GM12878 (cell line): ENCODE measurements around the gene FAM83D. TPM values are rescaled to one million over a fixed set of nuclear protein-coding genes. Genes with fewer than 3 reads are reported as not detected.
A peak's percentile ranks its signal among the peaks of the same experiment; 100 is the strongest.

Experiments used
- CREM ChIP-seq: IDR thresholded peaks from 2 replicates; pipeline ENCODE4 v1.6.1; 2014; ENCODE audit warnings: antibody characterized with exemption, low read depth
- EGR1 ChIP-seq, 2 experiments: IDR thresholded peaks; 1 replicate in 1 of 2; 2 replicates in 1 of 2; pipeline ENCODE4 v1.6.1; 2011 to 2012; ENCODE audit warnings: low read depth in 2 of 2, low read length in 2 of 2, borderline replicate concordance in 1 of 2, mild to moderate bottlenecking in 1 of 2, moderate library complexity in 1 of 2
- HDGF ChIP-seq: fragments of 450-650 bp; IDR thresholded peaks from 2 replicates; pipeline ENCODE4 v1.6.1; 2016; ENCODE audit warnings: antibody characterized with exemption
- IKZF1 ChIP-seq: fragments of 450-650 bp; conservative IDR thresholded peaks from 2 replicates; pipeline ENCODE4 v1.6.1; 2017; ENCODE audit warnings: antibody characterized with exemption, mild to moderate bottlenecking
- IKZF2 ChIP-seq, 2 experiments: fragments of 450-650 bp; IDR thresholded peaks; 2 replicates each; pipeline ENCODE4 v1.6.1; 2017; ENCODE audit warnings: mild to moderate bottlenecking in 2 of 2, moderate library complexity in 2 of 2
- LARP7 ChIP-seq: fragments of 450-650 bp; IDR thresholded peaks from 2 replicates; pipeline ENCODE4 v1.6.1; 2017; ENCODE audit warnings: mild to moderate bottlenecking
- MEF2B ChIP-seq: fragments of 450-650 bp; IDR thresholded peaks from 2 replicates; pipeline ENCODE4 v1.6.1; 2018; ENCODE audit warnings: mild to moderate bottlenecking, moderate library complexity; ENCODE audit not compliant: partially characterized antibody, poor library complexity, severe bottlenecking
- MYC ChIP-seq: IDR thresholded peaks from 2 replicates; pipeline ENCODE4 v1.6.1; 2011; ENCODE audit warnings: mild to moderate bottlenecking, low read length, moderate library complexity, inconsistent platforms; ENCODE audit not compliant: insufficient read depth, insufficient replicate concordance, insufficient read length, severe bottlenecking
- NR2C2 ChIP-seq: IDR thresholded peaks from 2 replicates; pipeline ENCODE4 v1.6.1; 2011; ENCODE audit warnings: borderline replicate concordance, low read depth; ENCODE audit not compliant: control insufficient read depth, insufficient read length
- PAX5 ChIP-seq: IDR thresholded peaks from 2 replicates; pipeline ENCODE4 v1.6.1; 2011; ENCODE audit warnings: low read depth, low read length, borderline replicate concordance
- PAX8 ChIP-seq: fragments of 450-650 bp; IDR thresholded peaks from 2 replicates; pipeline ENCODE4 v1.6.1; 2017; ENCODE audit warnings: mild to moderate bottlenecking, moderate library complexity
- RELA ChIP-seq: fragments of 450-650 bp; IDR thresholded peaks from 2 replicates; pipeline ENCODE4 v1.8.0; 2014; ENCODE audit warnings: borderline replicate concordance; ENCODE audit not compliant: partially characterized antibody
- REST ChIP-seq: IDR thresholded peaks from 2 replicates; pipeline ENCODE4 v1.6.1; 2012; ENCODE audit warnings: mild to moderate bottlenecking, low read depth, low read length
- SMC3 ChIP-seq: IDR thresholded peaks from 2 replicates; pipeline ENCODE4 v1.6.1; 2011; ENCODE audit warnings: low read length, improper control_type of control experiment, borderline replicate concordance
- ZBTB40 ChIP-seq: fragments of 450-650 bp; IDR thresholded peaks from 2 replicates; pipeline ENCODE4 v1.6.1; 2016; ENCODE audit warnings: mild to moderate bottlenecking, moderate library complexity, borderline replicate concordance
- ZNF217 ChIP-seq: fragments of 450-650 bp; IDR thresholded peaks from 2 replicates; pipeline ENCODE4 v1.6.1; 2017; ENCODE audit warnings: antibody characterized with exemption, mild to moderate bottlenecking
- ZNF687 ChIP-seq: fragments of 450-650 bp; IDR thresholded peaks from 2 replicates; pipeline ENCODE4 v1.6.1; 2017; ENCODE audit warnings: mild to moderate bottlenecking, moderate library complexity
- ZZZ3 ChIP-seq: IDR thresholded peaks from 2 replicates; pipeline ENCODE4 v1.6.1; 2011; ENCODE audit warnings: low read depth; ENCODE audit not compliant: control insufficient read depth, insufficient read length
- polyA plus RNA-seq, 11 experiments: library from polyadenylated mRNA; depleted of rRNA in 4 of 11; unstranded in 6 of 11; stranded (reverse) in 5 of 11; fragments of >200 nt; fragmentation: Nextera tagmentation in 4 of 11; fragmentation: Illumina TruSeq in 1 of 11; extraction: Ambion mirVana in 4 of 11; extraction: Trizol in 1 of 11; gene quantifications; 1 replicate in 1 of 11; 2 replicates in 10 of 11; pipeline versions ENCODE4 v1.2.1 to v1.2.3, GENCODE V29; 2011 to 2016; ENCODE audit warnings: inconsistent platforms in 2 of 11, missing spikeins in 2 of 11, low read depth in 1 of 11
- total RNA-seq, 4 experiments: library from RNA; depleted of rRNA in 3 of 4; stranded (reverse); fragments of >200 nt in 3 of 4; fragmentation: Illumina TruSeq in 1 of 4; extraction: Trizol in 1 of 4; gene quantifications; 2 replicates each; pipeline versions ENCODE4 v1.2.1 to v1.2.3, GENCODE V29; 2013 to 2021

FAM83D gene
- total and polyA plus RNA-seq, 10 of the 15 experiments (the other 5 are each of a cell fraction or from before 2014, with no cell fraction given): 4.5 to 34.8 (median 19.2) TPM

- no peak for TF ChIP-seq ZBTB40
- TF ChIP-seq NR2C2: no peak
- TF ChIP-seq CREM: no peak
- TF ChIP-seq IKZF1: 0 out of 2 replicates have a peak, but pooled peaks have one; percentile 35
- TF ChIP-seq MEF2B: peak; percentile 28
- no peak for TF ChIP-seq MYC
- TF ChIP-seq PAX8: no peak
- TF ChIP-seq RELA: no peak
- TF ChIP-seq PAX5: no peak
- TF ChIP-seq IKZF2 (IDR thresholded peaks at IDR 0.05): peak in 1 of 2 experiments; percentile 15; a peak in 1 of 4 replicates
- no peak for TF ChIP-seq EGR1 (IDR thresholded peaks at IDR 0.05; ENCODE audit: borderline replicate concordance in 1 of 2, low read depth in 2 of 2, low read length in 2 of 2)
- TF ChIP-seq LARP7: no peak
- TF ChIP-seq ZNF217: no peak
- no peak for TF ChIP-seq REST
- no peak for TF ChIP-seq SMC3
- no peak for TF ChIP-seq HDGF
- no peak for TF ChIP-seq ZZZ3
- no peak for TF ChIP-seq ZNF687
These were observed 45.1 kb upstream of the FAM83D start (continued) for GRCh38 chr20:38880952-38881735.
